ENCODE data around the gene FKBP6.
"Not testable (repeated sequence)": the region's sequence is repeated elsewhere in the genome, so short reads cannot be mapped to it uniquely, and the experiment has no call there.

Gene FKBP6

GRCh38 chr7:73353243-73353642 lies 25.3 kb downstream of the FKBP6 start:
- no peak for DNase-seq (ENCODE audit: low read depth, low spot score)
- no peak overlapping the region for H3K27ac ChIP-seq

GRCh38 chr7:73354196-73354595 lies 26.2 kb downstream of the FKBP6 start:
- DNase-seq (ENCODE audit: low read depth, low spot score), result no peak
- H3K27ac ChIP-seq, result no peak overlapping the region

GRCh38 chr7:73354821-73355220 lies 26.9 kb downstream of the FKBP6 start:
- no peak overlapping the region for H3K27ac ChIP-seq

GRCh38 chr7:73356159-73356558 lies 28.2 kb downstream of the FKBP6 start:
- no peak overlapping the region for H3K27ac ChIP-seq
- DNase-seq (ENCODE audit: low read depth, low spot score), result no peak

More at GRCh38 chr7:73354821-73355220, 26.9 kb downstream of the FKBP6 start:
- no peak for DNase-seq (ENCODE audit: low read depth, low spot score)

GRCh38 chr7:73358590-73359275 lies 30.8 kb downstream of the FKBP6 start:
- no peak overlapping the region for H3K27ac ChIP-seq
- DNase-seq (ENCODE audit: low read depth, low spot score), result no peak

GRCh38 chr7:73359306-73359705 lies 31.3 kb downstream of the FKBP6 start:
- DNase-seq (ENCODE audit: low read depth, low spot score), result no peak
- H3K27ac ChIP-seq, result no peak overlapping the region

GRCh38 chr7:73359746-73360375 lies 31.9 kb downstream of the FKBP6 start:
- DNase-seq (ENCODE audit: low read depth, low spot score), result no peak
- H3K27ac ChIP-seq, result no peak overlapping the region

- H3K27ac ChIP-seq; DNase-seq (ENCODE audit: low read depth, low spot score): not testable (repeated sequence)
These were observed 32.6 kb downstream of the FKBP6 start for GRCh38 chr7:73360590-73360989.

GRCh38 chr7:73363225-73364005 lies 35.5 kb downstream of the FKBP6 start:
- H3K27ac ChIP-seq, result no peak overlapping the region
- DNase-seq (ENCODE audit: low read depth, low spot score), result no peak

- no peak overlapping the region for H3K27ac ChIP-seq
These were observed 36.2 kb downstream of the FKBP6 start for GRCh38 chr7:73364006-73364728.

GRCh38 chr7:73366127-73366526 lies 38.2 kb downstream of the FKBP6 start:
- DNase-seq (ENCODE audit: low read depth, low spot score), result no peak
- H3K27ac ChIP-seq, result no peak overlapping the region

More at GRCh38 chr7:73364006-73364728, 36.2 kb downstream of the FKBP6 start:
- DNase-seq (ENCODE audit: low read depth, low spot score), result no peak

- no peak overlapping the region for H3K27ac ChIP-seq
- DNase-seq (ENCODE audit: low read depth, low spot score), result no peak
These were observed 39.0 kb downstream of the FKBP6 start for GRCh38 chr7:73366990-73367389.

GRCh38 chr7:73369009-73369408 lies 41.0 kb downstream of the FKBP6 start:
- no peak for DNase-seq (ENCODE audit: low read depth, low spot score)
- H3K27ac ChIP-seq, result no peak overlapping the region

GRCh38 chr7:73369622-73370021 lies 41.7 kb downstream of the FKBP6 start:
- H3K27ac ChIP-seq, result no peak overlapping the region
- DNase-seq (ENCODE audit: low read depth, low spot score), result no peak

- H3K27ac ChIP-seq, result no peak overlapping the region
- no peak for DNase-seq (ENCODE audit: low read depth, low spot score)
These were observed 45.8 kb downstream of the FKBP6 start for GRCh38 chr7:73373741-73374140.

- not testable (repeated sequence) for H3K27ac ChIP-seq; DNase-seq (ENCODE audit: low read depth, low spot score)
These were observed 48.3 kb downstream of the FKBP6 start for GRCh38 chr7:73376262-73376661.

GRCh38 chr7:73376671-73377412 lies 48.9 kb downstream of the FKBP6 start:
- no peak overlapping the region for H3K27ac ChIP-seq
- no peak for DNase-seq (ENCODE audit: low read depth, low spot score)

GRCh38 chr7:73377413-73378200 lies 49.6 kb downstream of the FKBP6 start:
- not testable (repeated sequence) for DNase-seq (ENCODE audit: low read depth, low spot score); H3K27ac ChIP-seq

GRCh38 chr7:73382934-73383503 lies 55.1 kb downstream of the FKBP6 start:
- no peak for DNase-seq (ENCODE audit: low read depth, low spot score)

More at GRCh38 chr7:73382934-73383503, 55.1 kb downstream of the FKBP6 start:
- no peak overlapping the region for H3K27ac ChIP-seq
